B cell (primary cell): ENCODE data around the gene OR5K3.

Experiments used
- EZH2 ChIP-seq: IDR thresholded peaks from 2 replicates; pipeline ENCODE4 v1.6.1; 2012; ENCODE audit warnings: borderline replicate concordance, low read depth, mild to moderate bottlenecking, moderate library complexity, low read length; ENCODE audit not compliant: insufficient read depth, poor library complexity, severe bottlenecking
- TF ChIP-seq, protein P1 (sequence below): fragments of 200-600 bp; IDR thresholded peaks from one replicate; pipeline ENCODE4 v1.8.0; 2022; ENCODE audit warnings: antibody characterized with exemption, mild to moderate bottlenecking

GRCh38 chr3:98404010-98404409, 13.5 kb downstream of the OR5K3 start:
- TF ChIP-seq, protein P1, sequence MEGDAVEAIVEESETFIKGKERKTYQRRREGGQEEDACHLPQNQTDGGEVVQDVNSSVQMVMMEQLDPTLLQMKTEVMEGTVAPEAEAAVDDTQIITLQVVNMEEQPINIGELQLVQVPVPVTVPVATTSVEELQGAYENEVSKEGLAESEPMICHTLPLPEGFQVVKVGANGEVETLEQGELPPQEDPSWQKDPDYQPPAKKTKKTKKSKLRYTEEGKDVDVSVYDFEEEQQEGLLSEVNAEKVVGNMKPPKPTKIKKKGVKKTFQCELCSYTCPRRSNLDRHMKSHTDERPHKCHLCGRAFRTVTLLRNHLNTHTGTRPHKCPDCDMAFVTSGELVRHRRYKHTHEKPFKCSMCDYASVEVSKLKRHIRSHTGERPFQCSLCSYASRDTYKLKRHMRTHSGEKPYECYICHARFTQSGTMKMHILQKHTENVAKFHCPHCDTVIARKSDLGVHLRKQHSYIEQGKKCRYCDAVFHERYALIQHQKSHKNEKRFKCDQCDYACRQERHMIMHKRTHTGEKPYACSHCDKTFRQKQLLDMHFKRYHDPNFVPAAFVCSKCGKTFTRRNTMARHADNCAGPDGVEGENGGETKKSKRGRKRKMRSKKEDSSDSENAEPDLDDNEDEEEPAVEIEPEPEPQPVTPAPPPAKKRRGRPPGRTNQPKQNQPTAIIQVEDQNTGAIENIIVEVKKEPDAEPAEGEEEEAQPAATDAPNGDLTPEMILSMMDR = no peak
- TF ChIP-seq EZH2 = no peak
